ENCODE results near the gene BCAS3.

DNA sequence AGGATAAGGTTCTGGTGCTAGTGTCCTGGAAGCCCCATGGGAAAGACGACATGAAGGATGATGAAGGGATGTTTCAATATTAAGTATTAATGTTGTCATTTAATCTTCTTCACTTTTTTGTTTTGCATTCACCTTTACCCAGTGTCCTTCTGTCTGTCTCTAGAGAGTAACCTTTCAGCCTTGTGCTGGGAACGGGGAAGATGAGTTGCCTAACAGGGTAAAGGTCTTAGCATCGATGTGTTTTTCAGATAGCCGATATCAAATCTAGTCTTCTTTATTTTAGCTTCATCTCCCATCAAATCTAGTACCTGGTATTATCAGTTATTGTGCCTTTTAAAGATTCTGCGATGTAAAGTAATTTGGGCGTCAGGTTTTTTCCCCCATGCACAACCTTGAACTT lies 125.4 kb downstream of the BCAS3 start:
- TF ChIP-seq, protein P1, sequence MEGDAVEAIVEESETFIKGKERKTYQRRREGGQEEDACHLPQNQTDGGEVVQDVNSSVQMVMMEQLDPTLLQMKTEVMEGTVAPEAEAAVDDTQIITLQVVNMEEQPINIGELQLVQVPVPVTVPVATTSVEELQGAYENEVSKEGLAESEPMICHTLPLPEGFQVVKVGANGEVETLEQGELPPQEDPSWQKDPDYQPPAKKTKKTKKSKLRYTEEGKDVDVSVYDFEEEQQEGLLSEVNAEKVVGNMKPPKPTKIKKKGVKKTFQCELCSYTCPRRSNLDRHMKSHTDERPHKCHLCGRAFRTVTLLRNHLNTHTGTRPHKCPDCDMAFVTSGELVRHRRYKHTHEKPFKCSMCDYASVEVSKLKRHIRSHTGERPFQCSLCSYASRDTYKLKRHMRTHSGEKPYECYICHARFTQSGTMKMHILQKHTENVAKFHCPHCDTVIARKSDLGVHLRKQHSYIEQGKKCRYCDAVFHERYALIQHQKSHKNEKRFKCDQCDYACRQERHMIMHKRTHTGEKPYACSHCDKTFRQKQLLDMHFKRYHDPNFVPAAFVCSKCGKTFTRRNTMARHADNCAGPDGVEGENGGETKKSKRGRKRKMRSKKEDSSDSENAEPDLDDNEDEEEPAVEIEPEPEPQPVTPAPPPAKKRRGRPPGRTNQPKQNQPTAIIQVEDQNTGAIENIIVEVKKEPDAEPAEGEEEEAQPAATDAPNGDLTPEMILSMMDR (conservative IDR thresholded peaks at IDR 0.05; ENCODE audit: low read length) = no peak
- no peak for TF ChIP-seq EZH2phosphoT487 (IDR thresholded peaks at IDR 0.05; ENCODE audit: borderline replicate concordance, low read depth, low read length)
